Erythroblast (primary cell): Measurements from ENCODE around the gene SRM.

Source experiments
- GATA1 ChIP-seq: IDR thresholded peaks from 2 replicates; pipeline ENCODE4 v1.6.1; 2011; ENCODE audit warnings: low read depth, mild to moderate bottlenecking, control low read depth, low read length, moderate library complexity
- POLR2A ChIP-seq: IDR thresholded peaks from 2 replicates; pipeline ENCODE4 v1.6.1; 2011; ENCODE audit warnings: mild to moderate bottlenecking, low read length

DNA sequence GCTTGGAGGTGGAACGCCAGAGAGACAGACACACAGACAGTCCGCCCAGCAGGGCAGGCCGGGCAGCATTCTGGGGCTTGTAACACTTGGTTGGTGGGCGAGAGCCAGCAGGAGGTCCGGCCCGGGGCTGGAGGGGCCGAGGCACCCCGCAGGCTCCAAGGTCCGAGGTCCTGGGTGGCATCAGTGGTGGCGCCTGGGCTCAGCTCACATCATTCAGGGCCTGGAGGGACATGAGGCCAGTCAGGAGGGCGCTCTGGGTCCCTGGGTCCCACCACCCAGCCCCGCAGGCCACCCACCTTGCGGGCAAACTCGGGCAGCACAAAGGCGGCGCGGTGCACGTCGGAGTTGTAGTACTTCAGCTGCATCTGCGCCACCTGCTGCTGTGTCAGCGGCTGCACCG lies 5.2 kb downstream of the SRM start:
- TF ChIP-seq POLR2A (no peak), GATA1 (no peak)
